Measurements from ENCODE around the gene ZFYVE19.

GRCh38 chr15:40858706-40859105 lies 51.8 kb downstream of the ZFYVE19 start:
- TF ChIP-seq EZH2phosphoT487 (IDR thresholded peaks at IDR 0.05; ENCODE audit: borderline replicate concordance) (no peak), CTCF (conservative IDR thresholded peaks at IDR 0.05; ENCODE audit: low read length) (no peak)

Measured in Loucy (cell line).